HepG2 (cell line): ENCODE results near the gene CISD3. TPM values are rescaled to one million over a fixed set of nuclear protein-coding genes. Genes with fewer than 3 reads are reported as not detected.
A peak's percentile ranks its signal among the peaks of the same experiment; 100 is the strongest.

ENCODE experiments used
- ARID4A ChIP-seq: sonication (generic); formaldehyde crosslinking; IDR thresholded peaks from 2 replicates; pipeline ENCODE4 v1.5.0; 2020; ENCODE audit warnings: mild to moderate bottlenecking, missing genetic modification reagents, borderline replicate concordance
- CEBPZ ChIP-seq: IDR thresholded peaks from 2 replicates; pipeline ENCODE4 v1.6.1; 2012; ENCODE audit warnings: low read length, improper control_type of control experiment
- ETS1 ChIP-seq: sonication (generic); formaldehyde crosslinking; IDR thresholded peaks from 2 replicates; pipeline ENCODE4 v1.4.0; 2020; ENCODE audit warnings: missing genetic modification reagents
- HDAC2 ChIP-seq: sonication (generic); formaldehyde crosslinking; IDR thresholded peaks from 2 replicates; pipeline ENCODE4 v1.4.0; 2020; ENCODE audit warnings: missing genetic modification reagents
- JUNB ChIP-seq: sonication (generic); formaldehyde crosslinking; IDR thresholded peaks from 2 replicates; pipeline ENCODE4 v1.8.0; 2022; ENCODE audit warnings: missing genetic modification reagents, mild to moderate bottlenecking, borderline replicate concordance
- KDM3A ChIP-seq: IDR thresholded peaks from 2 replicates; pipeline ENCODE4 v1.6.1; 2018; ENCODE audit warnings: low read depth, missing compliant biosample characterization
- NFATC3 ChIP-seq: sonication (generic); formaldehyde crosslinking; IDR thresholded peaks from 2 replicates; pipeline ENCODE4 v1.5.1; 2020; ENCODE audit warnings: mild to moderate bottlenecking, missing genetic modification reagents
- TFDP2 ChIP-seq: sonication (generic); formaldehyde crosslinking; IDR thresholded peaks from 2 replicates; pipeline ENCODE4 v1.4.0; 2020; ENCODE audit warnings: missing genetic modification reagents
- ZGPAT ChIP-seq: IDR thresholded peaks from 2 replicates; pipeline ENCODE4 v1.6.1; 2016; ENCODE audit warnings: mild to moderate bottlenecking
- ZNF280D ChIP-seq: sonication (generic); formaldehyde crosslinking; IDR thresholded peaks from 2 replicates; pipeline ENCODE4 v1.5.1; 2020; ENCODE audit warnings: mild to moderate bottlenecking, missing genetic modification reagents
- ZNF350 ChIP-seq: sonication (generic); formaldehyde crosslinking; IDR thresholded peaks from 2 replicates; pipeline ENCODE4 v1.4.0; 2020; ENCODE audit warnings: mild to moderate bottlenecking, low read depth, missing genetic modification reagents, borderline replicate concordance
- ZNF563 ChIP-seq: sonication (generic); formaldehyde crosslinking; IDR thresholded peaks from 2 replicates; pipeline ENCODE4 v1.8.0; 2022; ENCODE audit warnings: mild to moderate bottlenecking, moderate library complexity, missing genetic modification reagents
- polyA plus RNA-seq, 8 experiments: library from polyadenylated mRNA; depleted of rRNA in 3 of 8; stranded (reverse) in 7 of 8; unstranded in 1 of 8; fragments of >200 nt; fragmentation: Illumina TruSeq in 4 of 8; extraction: Trizol in 4 of 8; gene quantifications; 2 replicates each; pipeline versions ENCODE4 v1.2.1 to v1.2.3, GENCODE V29; 2011 to 2016; ENCODE audit warnings: low read depth in 4 of 8, missing spikeins in 1 of 8, mixed read lengths in 1 of 8; ENCODE audit not compliant: insufficient read depth in 1 of 8
- total RNA-seq, 5 experiments: library from RNA; depleted of rRNA; stranded (reverse); fragments of >200 nt; fragmentation: Illumina TruSeq; extraction: Trizol; gene quantifications; 2 replicates each; pipeline ENCODE4 v1.2.3, GENCODE V29; 2016; ENCODE audit warnings: low read depth in 1 of 5

Gene CISD3
- total and polyA plus RNA-seq, 2 of the 13 experiments (the other 11 are each of a cell fraction or from before 2014, with no cell fraction given), result 30.0 to 34.1 TPM

- no peak for TF ChIP-seq JUNB (CRISPR knock-in tag)
- TF ChIP-seq ETS1 (CRISPR knock-in tag), result peak; percentile 83
- TF ChIP-seq ZNF280D (CRISPR knock-in tag), result peak; percentile 18
- TF ChIP-seq CEBPZ, result peak; percentile 37; the same call in 1 of the 2 replicates
- peak; percentile 98; the same call in 1 of the 2 replicates for TF ChIP-seq ARID4A
- TF ChIP-seq TFDP2 (CRISPR knock-in tag), result peak; percentile 97
- TF ChIP-seq ZNF350 (CRISPR knock-in tag), result peak; percentile 90; the same call in 1 of the 2 replicates
- no peak; the same call in 1 of the 2 replicates for TF ChIP-seq ZGPAT
- TF ChIP-seq HDAC2, result peak; percentile 89
- peak; percentile 76; the same call in 1 of the 2 replicates for TF ChIP-seq NFATC3 (CRISPR knock-in tag)
- 0 out of 2 replicates have a peak, but pooled peaks have one; percentile 2 for TF ChIP-seq KDM3A (CRISPR knock-in tag)
- peak; percentile 85 for TF ChIP-seq ZNF563 (CRISPR knock-in tag)
Measured at GRCh38 chr17:38752308-38753070, 22.3 kb downstream of the CISD3 start, which contains the start of gene PSMB3 (continued).
